Forelimb muscle (tissue), 1 donor: Measurements from ENCODE around the gene INSRR. TPM values are rescaled to one million over a fixed set of nuclear protein-coding genes. Genes with fewer than 3 reads are reported as not detected.

Experiments used
- DNase-seq: peaks from one replicate; pipeline ENCODE4 v3.0.0-alpha.2; 2013; ENCODE audit warnings: low read depth
- polyA plus RNA-seq: library from polyadenylated mRNA; unstranded; fragments of 120-200 nt; gene quantifications from one replicate; pipeline ENCODE4 v1.2.1, GENCODE V29; 2013; ENCODE audit not compliant: insufficient read length

INSRR gene
- polyA plus RNA-seq, 1 donor, result 0.70 TPM

DNA sequence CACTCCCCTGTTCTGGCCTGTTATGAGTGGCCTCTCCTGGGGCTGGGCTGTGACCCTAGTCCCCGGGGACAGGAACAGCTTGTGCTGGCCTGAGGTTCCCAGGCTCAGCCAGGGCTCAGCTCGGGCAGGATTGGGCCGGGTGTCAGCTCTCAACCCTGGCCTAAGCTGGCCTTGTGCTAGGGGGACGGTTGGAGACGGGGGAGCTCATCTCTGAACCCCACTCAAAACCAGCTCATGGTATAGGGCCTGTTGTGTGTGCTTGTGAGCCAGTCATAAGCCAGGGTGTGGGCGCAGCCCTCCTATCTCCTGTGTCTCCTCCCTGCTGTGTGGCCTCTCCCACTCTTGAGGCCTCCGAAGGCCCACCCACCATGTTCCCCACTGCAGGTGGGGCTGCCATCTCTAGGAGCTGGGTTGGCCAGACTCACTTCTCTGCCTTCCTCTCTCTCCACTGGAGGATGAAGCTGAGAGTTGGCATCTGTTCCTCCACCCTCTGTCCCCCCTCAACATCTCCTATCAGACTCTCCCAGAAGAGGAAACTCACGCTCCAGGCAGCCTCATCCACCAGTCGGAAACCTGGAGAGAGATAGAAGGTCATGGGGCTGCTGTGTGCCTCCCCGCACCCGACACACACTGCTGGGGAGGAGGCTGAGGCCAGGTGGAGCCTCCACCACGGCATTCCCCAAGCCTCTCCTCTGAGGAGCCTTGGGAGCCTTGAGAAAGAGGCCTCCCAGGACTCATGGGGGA is 36.0 kb upstream of the INSRR start:
- no peak for DNase-seq

DNA sequence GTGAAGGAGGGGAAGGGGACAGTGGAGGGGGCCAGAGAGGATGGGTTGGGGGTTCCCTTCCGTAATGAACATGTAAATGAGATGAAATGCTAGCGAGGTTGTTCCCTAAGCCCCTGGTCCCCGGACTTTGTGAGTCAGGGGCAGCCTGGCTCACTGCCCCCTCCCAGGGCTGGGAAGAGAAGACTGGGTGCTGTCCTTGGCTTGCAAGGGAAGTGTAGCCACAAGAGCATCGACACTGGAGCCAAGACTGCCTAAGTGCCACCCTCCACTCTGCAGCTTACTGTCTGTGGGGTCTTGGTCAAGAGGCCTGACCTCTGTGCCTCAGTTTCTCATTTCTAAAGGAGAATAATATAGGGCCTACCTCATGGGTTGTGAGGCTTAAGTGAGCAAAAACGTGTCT is 35.1 kb upstream of the INSRR start:
- no peak for DNase-seq

DNA sequence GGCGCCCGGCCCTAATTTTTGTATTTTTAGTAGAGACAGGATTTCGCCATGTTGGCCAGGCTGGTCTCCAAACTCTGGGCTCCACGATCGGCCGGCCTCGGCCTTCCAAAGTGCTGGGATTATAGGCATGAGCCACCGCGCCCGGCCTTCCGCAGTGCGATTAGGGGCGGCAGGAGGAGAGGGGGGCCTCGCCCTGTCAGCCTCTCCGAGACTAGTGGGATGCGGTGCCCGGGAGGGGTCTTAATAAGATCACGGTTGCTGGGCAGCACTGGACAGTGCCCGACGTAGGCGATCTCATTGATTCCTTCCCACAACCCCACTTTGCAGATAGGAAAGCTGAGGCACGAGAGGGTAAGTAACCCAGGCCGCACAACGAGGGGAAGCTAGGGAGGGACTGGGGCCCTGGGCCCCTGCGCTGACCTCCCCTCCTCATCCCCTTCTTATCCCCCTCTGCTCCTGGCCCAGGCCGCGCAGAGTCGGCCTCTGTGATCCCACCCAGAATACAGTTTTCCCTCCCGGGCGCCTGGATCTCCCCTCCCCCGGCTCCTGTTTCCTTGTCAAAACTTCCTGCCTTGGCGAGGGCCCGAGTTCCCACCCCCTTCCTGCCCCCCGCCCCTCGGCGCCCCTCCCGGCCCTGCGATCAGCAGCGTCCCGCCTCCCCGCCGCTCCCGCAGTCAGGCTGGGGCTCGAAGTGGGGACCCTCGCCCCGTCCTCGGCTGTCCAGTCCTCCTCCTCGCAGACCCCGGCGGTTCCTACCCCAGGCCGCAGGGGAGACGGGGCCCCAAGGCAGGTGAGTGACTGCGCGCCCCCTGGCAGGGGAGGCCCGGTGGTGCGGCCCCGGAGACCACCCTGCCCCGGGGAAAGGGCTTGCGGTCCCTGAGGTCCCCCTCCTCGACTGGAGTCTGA is 34.4 kb upstream of the INSRR start, which contains the start of gene PEAR1:
TSS of gene PEAR1 (plus strand) at position 671 of the 906 bp plus-strand sequence. CDS start 10,209 bp downstream, outside the sequence.
- no peak for DNase-seq

DNA sequence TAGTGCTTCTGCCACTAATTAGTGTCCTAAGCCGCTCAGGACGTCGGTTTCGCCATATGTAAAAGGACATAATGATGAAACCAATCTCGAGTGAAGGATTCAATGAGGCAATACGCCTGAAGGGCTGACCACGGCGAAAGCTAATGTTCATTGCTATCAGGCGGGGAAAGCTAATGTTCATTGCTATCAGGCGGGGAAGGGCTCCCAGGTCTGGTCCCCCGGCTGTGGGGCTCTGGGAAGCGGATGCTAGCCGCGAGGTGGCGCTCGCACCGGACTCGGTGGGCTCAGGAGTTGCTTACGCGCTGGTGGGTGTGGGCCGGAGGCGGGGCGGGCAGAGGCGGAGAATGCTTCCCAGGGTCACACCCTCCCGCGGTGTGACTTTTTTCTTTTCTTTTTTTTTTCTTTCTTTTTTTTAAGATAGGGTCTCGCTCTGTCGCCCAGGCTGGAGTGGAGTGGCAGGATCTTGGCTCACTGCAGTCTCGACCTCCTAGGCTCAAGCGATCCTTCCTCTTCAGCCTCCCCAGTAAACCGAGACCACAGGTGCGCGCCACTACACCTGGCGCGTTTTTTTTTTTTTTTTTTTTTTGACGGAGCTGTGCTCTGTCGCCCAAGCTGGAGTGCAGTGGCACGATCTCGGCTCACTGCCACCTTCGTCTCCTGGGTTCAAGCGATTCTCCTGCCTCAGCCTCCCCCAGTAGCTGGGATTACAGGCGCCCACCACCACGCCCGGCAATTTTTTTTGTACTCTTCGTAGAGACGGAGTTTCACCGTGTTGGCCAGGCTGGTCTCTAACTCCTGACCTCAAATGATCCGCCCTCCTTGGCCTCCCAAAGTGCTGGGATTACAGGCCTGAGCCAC is 33.5 kb upstream of the INSRR start:
- peak; percentile 74 for DNase-seq

DNA sequence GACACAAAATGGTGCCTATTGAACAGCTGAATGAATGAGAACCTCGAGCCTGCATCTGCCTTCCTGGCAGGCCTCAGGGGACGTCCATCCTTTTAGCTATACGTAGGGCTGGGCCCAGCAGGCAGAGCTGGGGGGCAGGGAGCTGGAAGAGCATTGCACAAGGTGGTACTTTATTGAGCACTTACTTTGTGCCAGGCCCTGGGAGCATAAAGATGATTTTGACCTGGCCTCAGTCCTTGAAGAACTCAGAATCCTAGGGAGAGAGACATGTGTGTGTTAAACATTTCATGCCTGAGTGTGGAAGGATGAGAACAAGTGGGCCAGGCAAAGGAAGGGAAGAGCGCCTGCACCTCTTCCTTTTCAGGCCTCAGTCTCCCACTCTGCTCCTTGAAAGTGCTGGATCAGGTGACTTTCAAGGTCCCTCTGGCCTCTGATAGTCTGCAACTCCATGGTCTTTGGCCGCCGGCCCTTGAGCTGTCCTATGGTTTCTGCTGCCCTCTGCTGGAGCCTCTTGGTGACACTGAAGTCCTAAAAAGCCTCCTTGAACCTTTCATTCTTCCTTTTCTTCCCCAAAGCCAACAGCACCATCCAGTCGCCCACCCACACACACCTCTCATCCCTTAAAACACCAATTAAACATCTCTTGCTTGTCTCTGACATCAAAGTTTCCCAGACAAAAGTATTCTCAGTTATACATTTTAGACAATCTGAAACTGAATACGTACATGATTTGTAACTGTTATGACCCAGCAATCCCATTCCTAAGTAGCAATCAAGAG is 31.1 kb upstream of the INSRR start:
- DNase-seq, result peak; percentile 71

DNA sequence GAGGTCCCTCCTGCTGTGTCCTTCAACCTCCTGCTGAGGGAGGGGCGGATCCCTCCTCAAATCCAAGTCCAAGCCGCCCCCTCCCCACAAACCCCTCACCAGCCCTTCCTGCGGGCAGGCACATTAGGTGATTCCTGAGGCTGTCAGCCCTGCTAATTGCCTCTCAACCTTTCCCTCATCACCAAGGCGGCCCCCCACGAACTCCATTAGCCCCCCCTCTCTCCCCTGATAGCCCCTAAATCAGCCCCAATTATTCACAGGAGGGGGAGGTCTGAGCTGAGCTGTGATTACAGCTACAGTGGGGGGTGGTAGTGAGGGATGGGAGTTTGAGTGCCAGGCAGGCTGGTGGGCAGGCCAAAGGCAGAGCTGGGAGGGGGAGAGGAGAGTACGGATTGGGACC is 28.8 kb upstream of the INSRR start:
- no peak for DNase-seq

DNA sequence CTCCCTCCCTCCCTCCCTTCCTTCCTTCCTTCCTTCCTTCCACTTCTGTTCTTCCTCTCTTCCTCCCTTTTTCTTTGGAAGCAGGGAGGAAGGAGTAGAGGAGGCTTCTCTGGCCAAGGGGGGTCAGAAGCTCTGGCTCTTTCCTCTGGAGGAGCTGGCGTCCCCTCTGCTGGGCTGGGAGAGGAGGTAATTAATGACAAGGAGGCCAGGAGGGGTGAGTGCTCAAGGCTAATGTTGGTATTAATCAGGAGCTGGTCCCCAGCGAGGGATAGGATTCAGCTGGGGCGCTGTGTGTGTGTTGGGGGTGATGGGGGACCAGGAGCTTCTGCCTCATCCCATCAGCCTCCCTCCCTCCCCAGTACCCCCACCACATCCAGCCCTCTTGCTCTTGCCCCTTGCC is 28.4 kb upstream of the INSRR start:
- DNase-seq, result no peak

DNA sequence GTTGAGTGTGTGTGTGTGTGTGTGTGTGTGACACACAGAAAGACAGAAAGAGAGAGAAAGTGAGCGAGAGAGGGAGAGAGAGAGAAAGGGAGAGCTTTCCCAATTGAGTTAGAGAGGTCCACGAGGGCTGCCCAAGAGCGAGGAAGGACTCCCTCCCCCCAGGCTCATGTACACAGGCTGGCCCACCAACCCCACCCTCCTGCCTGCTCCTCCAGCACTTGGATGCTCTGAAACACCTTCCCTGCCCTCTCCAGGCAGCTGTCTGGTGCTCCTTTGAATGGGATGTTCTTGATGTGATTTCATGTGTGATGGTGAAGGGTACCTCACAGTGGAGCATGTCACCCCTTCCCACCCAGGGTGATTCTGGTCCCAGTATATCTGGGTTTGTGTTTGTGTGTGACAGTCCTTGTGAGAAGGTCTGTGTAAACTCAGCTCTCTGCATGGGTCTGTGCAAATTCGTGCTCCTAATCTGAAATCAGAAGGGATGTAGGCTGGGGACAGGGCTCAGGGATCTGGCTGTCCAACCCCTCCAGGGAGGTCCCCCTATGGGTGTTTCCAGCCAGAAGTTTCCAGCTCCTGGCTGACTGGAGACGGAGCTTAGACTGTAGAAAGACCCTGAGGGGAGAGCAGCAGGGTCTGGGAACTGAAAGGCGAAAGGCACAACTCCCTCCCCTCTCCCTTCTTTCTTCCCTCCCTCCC is 27.8 kb upstream of the INSRR start:
- DNase-seq, result no peak

DNA sequence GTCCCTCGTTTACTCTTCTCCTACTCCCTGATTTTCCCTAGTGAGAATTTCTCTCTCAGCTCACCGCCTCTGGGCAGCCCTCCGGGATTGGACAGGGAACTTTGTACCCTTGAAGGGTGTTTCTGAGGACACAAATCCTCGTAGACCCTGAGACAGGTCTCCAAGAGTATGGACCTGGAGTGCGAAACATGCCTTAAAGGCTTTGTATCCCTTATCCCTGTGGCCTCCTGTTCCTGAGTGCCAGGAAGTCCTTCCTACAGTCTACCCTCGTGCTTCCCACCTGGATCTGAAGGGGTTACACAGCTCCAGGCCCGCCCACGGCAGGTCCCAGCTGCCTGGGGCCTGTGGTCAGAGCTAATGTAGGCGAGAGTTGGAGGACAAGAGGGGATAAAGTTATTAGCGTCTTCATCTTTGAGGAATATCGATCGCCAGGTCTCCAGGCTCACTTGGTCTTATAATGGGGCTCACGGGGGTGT is 27.0 kb upstream of the INSRR start:
- DNase-seq, result no peak

DNA sequence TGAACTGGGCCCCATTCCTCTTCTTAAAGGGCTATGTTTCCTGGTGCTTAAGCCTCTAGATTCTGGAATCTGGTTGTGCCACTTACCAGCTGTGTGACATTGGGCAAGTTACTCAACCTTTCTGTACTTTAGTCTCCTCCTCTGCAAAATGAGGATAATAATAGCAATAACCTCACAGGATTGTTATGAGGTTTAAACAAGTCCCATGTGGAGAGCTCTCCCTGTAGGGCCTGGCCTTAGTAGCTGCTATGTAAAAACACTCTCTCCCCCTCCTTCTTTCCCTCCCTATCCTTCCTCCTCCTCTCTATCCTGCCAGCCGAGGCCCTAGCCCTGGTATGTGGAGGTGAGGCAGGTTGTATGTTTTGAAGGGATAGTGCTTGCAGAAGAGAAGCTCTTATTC is 26.4 kb upstream of the INSRR start:
- DNase-seq, result no peak

DNA sequence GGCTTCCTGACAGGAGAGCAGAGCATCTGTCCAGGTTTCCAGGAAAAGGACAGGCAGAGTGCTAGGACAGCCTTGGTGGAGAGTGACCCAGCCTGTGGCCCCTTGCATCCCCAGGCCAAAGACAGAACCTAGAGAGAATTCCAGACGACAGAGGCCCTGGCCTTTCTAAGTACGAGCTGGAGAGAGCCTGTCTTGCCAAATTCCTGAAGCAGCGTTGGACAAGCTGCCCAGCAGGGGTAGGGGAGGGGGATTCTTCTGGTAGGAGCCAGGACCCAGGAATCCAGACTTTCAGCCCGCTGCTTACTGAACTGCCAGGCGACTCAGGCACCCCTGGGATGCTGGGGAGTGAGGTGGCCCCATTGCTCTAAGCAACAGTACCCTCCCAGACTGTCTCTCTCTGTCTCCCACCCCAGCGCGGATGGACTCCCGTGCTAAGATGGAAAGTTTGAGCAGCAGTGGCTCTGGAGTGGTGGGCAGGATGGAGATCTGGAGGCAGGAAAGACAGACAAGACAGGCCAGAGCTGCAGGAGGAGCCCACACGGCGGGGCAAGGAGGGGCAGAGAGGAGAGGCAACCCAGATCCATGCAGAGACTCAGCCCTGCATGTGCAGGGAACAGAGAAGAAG is 25.8 kb upstream of the INSRR start:
- no peak for DNase-seq

DNA sequence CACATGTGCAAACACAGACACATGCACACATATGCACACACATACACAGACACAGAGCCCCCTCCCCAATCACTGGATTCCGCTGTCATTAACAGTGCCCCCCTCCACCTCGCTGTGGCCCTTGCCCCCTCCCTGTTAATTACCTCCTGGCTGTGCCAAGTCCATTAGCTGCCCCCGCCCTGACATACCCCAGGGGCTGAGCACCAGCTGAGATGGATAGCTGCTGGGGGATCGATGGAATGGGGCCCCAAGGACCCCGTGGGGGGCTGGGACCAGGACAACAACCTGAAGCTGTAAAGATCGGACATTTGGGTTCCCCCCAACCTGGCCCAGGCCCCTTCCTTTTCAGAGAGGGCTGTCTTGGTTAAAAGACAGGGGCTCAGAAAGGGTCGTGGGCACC is 25.0 kb upstream of the INSRR start:
- no peak for DNase-seq

DNA sequence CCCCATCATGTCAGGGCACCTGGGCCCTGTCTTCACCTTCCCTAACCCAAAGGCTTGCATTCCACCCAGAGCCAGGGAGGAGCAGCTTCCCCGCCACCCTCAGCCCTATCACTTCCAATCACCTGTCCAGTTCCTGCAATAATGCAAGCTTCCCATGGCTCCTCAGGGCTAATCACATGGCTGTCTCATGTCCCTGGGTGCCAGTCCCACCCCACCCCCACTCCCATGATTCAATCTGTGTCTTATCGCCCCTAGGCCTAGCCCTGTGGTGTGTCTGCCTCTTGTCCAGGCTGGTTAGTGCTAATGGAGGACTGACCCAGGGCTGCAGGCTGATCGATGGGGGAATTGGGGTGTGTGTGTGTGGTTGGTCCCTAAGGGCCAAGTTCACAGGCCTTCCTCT is 23.6 kb upstream of the INSRR start:
- DNase-seq, result no peak

DNA sequence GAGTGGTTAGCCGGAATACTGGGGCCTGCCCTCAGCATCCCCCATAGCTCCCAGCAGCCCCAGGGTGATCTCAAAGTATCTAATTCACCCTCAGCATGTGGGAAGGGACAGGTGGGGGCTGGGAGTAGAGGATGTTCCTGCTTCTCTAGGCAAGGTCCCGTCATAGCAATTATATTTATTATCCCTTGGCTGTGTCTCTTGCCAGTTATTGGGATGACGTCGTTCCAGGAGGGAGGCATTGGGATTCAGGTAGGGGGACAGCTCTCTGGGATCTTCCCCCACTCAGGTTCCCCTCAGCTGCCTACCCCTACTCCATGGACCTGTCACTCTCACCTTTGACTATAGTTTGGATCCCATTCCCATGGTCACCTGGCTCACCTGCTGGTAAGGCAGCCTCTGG is 22.7 kb upstream of the INSRR start:
- DNase-seq, result no peak

DNA sequence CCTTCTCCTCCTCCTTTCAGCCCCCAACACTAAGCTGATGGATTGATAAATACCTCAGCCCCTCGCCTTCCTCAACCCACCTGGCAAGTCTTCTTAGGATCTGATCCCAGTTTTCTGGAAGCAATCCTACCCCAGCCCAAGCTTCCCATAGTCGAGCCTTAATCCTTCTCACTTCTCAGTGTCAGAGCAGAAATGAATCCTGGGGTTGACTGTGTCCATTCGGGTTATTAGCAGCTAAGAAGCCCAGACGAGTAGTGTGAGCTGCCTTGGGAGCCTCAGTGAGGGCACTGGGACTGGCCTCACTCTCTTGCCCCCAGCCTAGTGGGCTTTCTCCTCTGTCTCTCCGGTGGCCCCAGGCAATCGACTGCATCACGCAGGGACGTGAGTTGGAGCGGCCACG is 22.2 kb upstream of the INSRR start:
- no peak for DNase-seq

DNA sequence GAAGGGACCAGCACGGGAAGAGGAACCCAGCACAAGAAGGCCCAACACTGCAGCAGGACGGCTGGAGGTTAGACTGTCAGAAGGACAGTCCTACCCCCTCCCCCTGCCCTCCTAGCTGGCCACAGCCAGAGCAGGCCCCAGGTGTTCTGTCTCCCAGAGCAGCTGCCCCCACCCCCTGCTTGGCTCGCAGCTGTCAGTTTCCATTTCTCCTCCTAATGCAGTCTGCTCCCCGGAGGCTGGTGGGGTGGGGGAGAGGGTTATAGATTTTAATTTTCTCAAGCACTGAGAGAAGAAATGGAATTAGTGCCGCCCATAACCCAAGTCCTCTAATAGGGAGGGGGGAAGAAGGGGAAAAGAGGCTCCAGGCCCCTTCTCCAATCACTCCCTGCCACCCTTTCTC is 21.6 kb upstream of the INSRR start:
- DNase-seq, result no peak

DNA sequence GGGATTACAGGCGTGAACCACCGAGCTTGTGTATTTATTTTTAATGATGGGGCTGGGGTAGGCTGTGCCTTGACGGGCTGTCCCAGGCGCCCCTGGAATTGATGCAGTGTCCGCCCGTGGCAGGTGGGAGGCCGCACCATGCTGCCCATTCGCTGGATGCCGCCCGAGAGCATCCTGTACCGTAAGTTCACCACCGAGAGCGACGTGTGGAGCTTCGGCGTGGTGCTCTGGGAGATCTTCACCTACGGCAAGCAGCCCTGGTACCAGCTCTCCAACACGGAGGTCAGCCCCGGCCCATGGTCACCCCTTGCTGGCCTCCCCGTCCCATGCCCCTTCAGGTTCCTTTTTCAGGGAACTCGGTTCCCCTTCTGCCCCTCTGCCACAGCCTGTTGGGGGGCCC is 21.0 kb upstream of the INSRR start:
- no peak for DNase-seq

DNA sequence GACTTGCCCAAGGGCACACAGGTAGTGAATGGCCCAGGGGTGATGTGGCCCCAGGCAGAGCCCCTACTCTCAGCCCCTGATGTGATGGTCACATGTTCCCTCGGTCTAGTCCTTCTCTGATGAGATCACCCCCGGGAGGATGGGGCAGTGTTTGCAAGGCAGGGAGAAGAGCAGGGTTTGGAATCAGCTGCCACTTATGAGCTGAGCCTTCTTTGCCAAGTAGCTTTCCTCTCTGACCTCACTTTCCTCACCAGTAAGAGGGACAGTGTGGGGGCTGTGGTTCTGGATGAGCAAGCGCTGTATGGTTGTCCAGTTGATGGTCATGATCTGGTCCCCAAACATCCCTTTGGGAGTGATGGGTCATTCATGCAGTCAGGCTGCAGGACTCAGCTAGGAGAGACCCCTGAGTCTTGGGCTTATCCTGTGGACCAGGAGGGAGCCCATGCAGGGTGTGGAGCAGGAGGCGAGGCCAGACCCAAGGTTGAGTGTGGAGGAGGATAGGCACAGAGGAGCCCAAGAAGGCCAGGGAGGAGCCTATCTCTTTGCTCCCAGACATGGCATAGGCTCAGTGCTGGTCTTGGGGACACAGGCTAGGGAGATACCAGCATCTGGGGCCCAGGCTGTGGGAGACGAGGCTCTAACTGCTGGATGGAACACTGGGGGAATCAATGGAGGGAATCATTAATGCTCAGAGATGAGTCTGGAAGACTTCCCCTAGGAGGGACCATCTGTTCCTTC is 18.7 kb upstream of the INSRR start:
- no peak for DNase-seq

DNA sequence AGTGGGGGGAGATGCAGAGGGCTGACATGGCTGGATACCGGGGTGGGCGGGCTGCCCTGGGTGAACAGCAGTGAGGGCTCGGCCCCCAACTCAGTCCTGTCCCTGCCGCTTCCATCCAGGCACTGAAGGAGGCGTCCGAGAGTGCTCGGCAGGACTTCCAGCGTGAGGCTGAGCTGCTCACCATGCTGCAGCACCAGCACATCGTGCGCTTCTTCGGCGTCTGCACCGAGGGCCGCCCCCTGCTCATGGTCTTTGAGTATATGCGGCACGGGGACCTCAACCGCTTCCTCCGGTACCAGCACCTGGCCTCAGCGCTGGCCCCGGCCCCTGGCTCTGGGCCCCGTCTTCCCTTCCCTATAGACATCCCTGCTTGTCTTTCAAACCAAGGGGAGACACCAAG is 17.4 kb upstream of the INSRR start:
- DNase-seq, result no peak

DNA sequence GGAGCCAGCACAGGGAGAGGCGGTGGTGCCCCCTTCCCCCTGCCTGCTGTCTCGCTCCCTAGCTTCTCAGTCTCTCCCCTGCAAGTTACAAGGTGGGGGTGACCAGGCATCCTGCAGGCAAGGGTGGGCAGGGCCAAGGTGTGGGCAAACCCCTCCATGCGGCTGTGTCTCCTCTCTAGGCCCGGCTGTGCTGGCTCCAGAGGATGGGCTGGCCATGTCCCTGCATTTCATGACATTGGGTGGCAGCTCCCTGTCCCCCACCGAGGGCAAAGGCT is 16.4 kb upstream of the INSRR start:
- DNase-seq, result no peak
